GM06990 (cell line): ENCODE results near the gene ARMC5.

Experiments
- DNase-seq: peaks from one replicate; pipeline ENCODE4 v3.0.0-alpha.2; 2011; ENCODE audit not compliant: insufficient read length; ENCODE audit errors: extremely low read depth
- H3K27me3 ChIP-seq: replicated peaks from 2 replicates; pipeline ENCODE4 v1.6.0; 2011; ENCODE audit warnings: low read length; ENCODE audit not compliant: control insufficient read depth, insufficient read depth
- H3K36me3 ChIP-seq: 2 replicates; pipeline ENCODE4 v1.5.1; 2011; ENCODE audit warnings: low read length; ENCODE audit not compliant: control insufficient read depth, insufficient read depth
- H3K4me3 ChIP-seq: replicated peaks from 2 replicates; pipeline ENCODE4 v1.5.1; 2011; ENCODE audit warnings: low read depth, mild to moderate bottlenecking, control low read depth, low read length
- TF ChIP-seq, protein P1 (sequence below): IDR thresholded peaks from 2 replicates; pipeline ENCODE4 v1.5.1; 2011; ENCODE audit warnings: low read length, control low read depth, mild to moderate bottlenecking, inconsistent platforms; ENCODE audit not compliant: insufficient read depth, poor library complexity, severe bottlenecking

The ARMC5 gene

GRCh38 chr16:31420037-31420436, 39.3 kb upstream of the ARMC5 start:
- Histone ChIP-seq H3K4me3 (no peak overlapping the region), H3K27me3 (no peaks in the 10 kb centered on the region), H3K36me3 (no peaks in the 10 kb centered on the region)
- no peak for DNase-seq
- TF ChIP-seq, protein P1, sequence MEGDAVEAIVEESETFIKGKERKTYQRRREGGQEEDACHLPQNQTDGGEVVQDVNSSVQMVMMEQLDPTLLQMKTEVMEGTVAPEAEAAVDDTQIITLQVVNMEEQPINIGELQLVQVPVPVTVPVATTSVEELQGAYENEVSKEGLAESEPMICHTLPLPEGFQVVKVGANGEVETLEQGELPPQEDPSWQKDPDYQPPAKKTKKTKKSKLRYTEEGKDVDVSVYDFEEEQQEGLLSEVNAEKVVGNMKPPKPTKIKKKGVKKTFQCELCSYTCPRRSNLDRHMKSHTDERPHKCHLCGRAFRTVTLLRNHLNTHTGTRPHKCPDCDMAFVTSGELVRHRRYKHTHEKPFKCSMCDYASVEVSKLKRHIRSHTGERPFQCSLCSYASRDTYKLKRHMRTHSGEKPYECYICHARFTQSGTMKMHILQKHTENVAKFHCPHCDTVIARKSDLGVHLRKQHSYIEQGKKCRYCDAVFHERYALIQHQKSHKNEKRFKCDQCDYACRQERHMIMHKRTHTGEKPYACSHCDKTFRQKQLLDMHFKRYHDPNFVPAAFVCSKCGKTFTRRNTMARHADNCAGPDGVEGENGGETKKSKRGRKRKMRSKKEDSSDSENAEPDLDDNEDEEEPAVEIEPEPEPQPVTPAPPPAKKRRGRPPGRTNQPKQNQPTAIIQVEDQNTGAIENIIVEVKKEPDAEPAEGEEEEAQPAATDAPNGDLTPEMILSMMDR, result no peak

DNA sequence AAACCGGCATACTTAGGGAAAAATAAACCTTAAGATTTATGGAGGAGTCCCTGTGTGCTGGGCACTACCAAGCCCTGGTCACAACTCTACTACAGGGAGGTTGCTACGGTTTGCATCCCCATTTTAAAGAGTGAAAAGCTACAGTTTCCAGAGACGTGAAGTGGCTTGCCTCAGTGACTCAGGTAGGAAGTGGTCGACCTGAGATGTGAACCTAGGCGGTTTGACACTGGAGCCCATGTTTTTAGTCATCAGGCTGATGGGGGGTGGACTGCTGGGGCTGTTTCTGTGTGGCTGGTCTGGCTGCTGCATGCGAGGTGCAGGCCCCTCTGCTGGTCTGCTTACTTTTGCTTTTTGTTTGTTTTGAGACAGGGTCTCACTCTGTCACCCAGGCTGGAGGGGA, 37.7 kb upstream of the ARMC5 start:
- DNase-seq, result peak; percentile 39
- Histone ChIP-seq H3K27me3 (no peaks in the 10 kb centered on the region; the same call in 1 of the 2 replicates), H3K36me3 (no peaks in the 10 kb centered on the region), H3K4me3 (no peak overlapping the region)
- TF ChIP-seq, protein P1, result no peak

DNA sequence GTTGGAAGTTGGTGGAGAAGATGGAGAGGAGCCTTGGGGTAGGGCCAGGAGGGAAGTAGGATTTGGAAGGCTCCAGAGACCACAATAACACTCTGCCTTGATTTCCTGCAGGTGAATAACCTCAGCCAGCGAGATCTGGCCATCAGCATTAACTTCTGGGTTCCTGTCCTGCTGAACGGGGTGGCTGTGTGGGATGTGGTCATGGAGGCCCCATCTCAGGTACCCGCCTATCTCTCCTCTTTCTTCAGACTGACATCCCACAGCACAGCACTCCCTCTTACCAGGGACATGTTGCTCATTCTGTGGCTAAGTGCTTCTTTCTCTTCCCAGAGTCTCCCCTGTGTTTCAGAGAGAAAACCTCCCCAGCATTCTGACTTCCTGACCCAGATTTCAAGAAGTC, 36.1 kb upstream of the ARMC5 start:
- no peak overlapping the region for H3K4me3 ChIP-seq
- TF ChIP-seq, protein P1, result no peak
- no peak for DNase-seq

GRCh38 chr16:31423801-31424200, 35.5 kb upstream of the ARMC5 start:
- no peak overlapping the region for H3K4me3 ChIP-seq
- DNase-seq, result no peak
- TF ChIP-seq, protein P1, result no peak

More for the DNA sequence above, 36.1 kb upstream of the ARMC5 start:
- no peaks in the 10 kb centered on the region; the same call in 1 of the 2 replicates for H3K27me3 ChIP-seq
- no peaks in the 10 kb centered on the region for H3K36me3 ChIP-seq

DNA sequence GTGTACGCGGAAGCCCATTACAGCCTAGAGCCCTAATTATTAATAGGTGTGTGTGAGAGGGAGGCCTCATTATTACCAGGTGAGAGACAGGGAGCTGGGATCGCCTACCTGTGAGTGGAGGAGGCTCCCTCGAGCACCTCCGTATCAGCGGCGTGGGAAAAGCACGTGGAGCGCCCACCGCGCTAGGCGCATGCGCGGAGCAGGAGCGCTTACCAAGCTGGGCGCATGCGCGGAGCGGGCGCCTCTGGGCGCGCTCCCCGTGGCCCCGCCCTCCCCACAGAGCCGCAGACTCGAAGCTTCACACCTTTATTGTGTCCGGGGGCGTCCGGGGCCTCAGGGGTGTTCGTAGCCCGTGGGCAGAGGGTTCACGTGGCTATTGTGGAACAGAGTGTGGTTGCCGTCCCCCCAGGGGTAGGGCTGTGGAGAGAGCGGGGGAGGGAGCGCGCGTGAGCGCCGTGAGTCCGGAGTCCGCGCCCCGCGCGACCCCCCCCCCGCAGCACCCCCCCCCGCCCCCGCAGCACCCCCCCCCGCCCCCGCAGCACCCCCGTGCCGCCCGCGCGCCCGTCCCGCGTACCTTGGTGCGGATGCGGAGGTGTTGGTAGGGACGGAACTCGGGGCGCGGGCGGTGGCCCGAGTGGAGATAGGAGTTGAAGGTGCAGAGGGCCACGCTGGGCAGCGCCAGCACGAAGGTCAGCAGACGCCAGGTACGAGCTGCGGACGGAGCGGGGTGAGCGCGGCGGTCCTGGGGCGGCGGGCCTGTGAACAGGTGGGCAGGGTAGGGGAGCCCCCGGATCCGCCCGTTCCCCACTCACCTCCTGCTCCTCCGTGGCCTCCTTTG, 31.6 kb upstream of the ARMC5 start:
- no peaks in the 10 kb centered on the region for H3K36me3 ChIP-seq
- no peak for DNase-seq
- no peak overlapping the region for H3K4me3 ChIP-seq
- no peaks in the 10 kb centered on the region; the same call in 1 of the 2 replicates for H3K27me3 ChIP-seq
- TF ChIP-seq, protein P1, result no peak

More at GRCh38 chr16:31423801-31424200, 35.5 kb upstream of the ARMC5 start:
- Histone ChIP-seq H3K27me3 (no peaks in the 10 kb centered on the region; the same call in 1 of the 2 replicates), H3K36me3 (no peaks in the 10 kb centered on the region)
